Stomach (tissue), 4 donors: ENCODE data around the gene CD96.

Experiments used
- CTCF ChIP-seq, 7 experiments: fragments of 450-650 bp in 4 of 7; fragments of 200-600 bp in 3 of 7; sonication (generic) in 3 of 7; IDR thresholded peaks; one replicate each; pipeline ENCODE4 v1.5.1; 2016 to 2019; ENCODE audit warnings: antibody characterized with exemption in 7 of 7, control low read depth in 2 of 7, mild to moderate bottlenecking in 1 of 7
- POLR2A ChIP-seq, 4 donors: fragments of 450-650 bp; IDR thresholded peaks; one replicate each; pipeline ENCODE4 v1.6.1; 2016; ENCODE audit warnings: antibody characterized with exemption in 4 of 4, control low read depth in 2 of 4, mild to moderate bottlenecking in 1 of 4, moderate library complexity in 1 of 4

- TF ChIP-seq CTCF (IDR thresholded peaks at IDR 0.05): no peak
- TF ChIP-seq POLR2A (IDR thresholded peaks at IDR 0.05): no peak
Observed at GRCh38 chr3:111639316-111639715, 97.3 kb downstream of the CD96 start.
